Keratinocyte (primary cell): Measurements from ENCODE around the gene OR2T8. TPM values are rescaled to one million over a fixed set of nuclear protein-coding genes. Genes with fewer than 3 reads are reported as not detected.

Source experiments
- DNase-seq: peaks from one replicate; pipeline ENCODE4 v3.0.0-alpha.2; 2011; ENCODE audit warnings: low read depth, missing footprints, low spot score
- FAIRE-seq: peaks from 2 replicates; lab custom pipeline; 2011; peaks lifted over from hg19 to GRCh38; lab: Jason Lieb, UNC
- H2AFZ ChIP-seq: 2 replicates; pipeline ENCODE4 v1.6.0; 2012; ENCODE audit warnings: low read length, control low read depth, inconsistent platforms; ENCODE audit not compliant: control insufficient read depth
- H3K27ac ChIP-seq: 2 replicates; pipeline ENCODE4 v1.5.1; 2011; ENCODE audit warnings: low read length; ENCODE audit not compliant: control insufficient read depth, insufficient read depth
- H3K27me3 ChIP-seq: 3 replicates; pipeline ENCODE4 v1.6.0; 2011; ENCODE audit warnings: low read length; ENCODE audit not compliant: control insufficient read depth, insufficient read depth; ENCODE audit errors: extremely low read depth
- H3K36me3 ChIP-seq, 2 experiments: 2 replicates in 1 of 2; 3 replicates in 1 of 2; pipeline ENCODE4 v1.5.1; 2011; ENCODE audit warnings: low read length in 2 of 2, mild to moderate bottlenecking in 1 of 2; ENCODE audit not compliant: control insufficient read depth in 2 of 2, insufficient read depth in 2 of 2; ENCODE audit errors: extremely low read depth in 1 of 2
- H3K4me1 ChIP-seq: 3 replicates; pipeline ENCODE4 v1.5.1; 2011; ENCODE audit warnings: low read length; ENCODE audit not compliant: control insufficient read depth, insufficient read depth; ENCODE audit errors: extremely low read depth
- H3K4me2 ChIP-seq: 3 replicates; pipeline ENCODE4 v1.6.0; 2011; ENCODE audit warnings: low read depth, low read length; ENCODE audit not compliant: control insufficient read depth, insufficient read depth; ENCODE audit errors: extremely low read depth
- H3K4me3 ChIP-seq, 3 experiments: fragments of 200-600 bp in 1 of 3; sonication (generic) in 1 of 3; 2 replicates in 2 of 3; 3 replicates in 1 of 3; pipeline ENCODE4 v1.5.1; 2011 to 2016; ENCODE audit warnings: low read length in 3 of 3, mild to moderate bottlenecking in 3 of 3, control low read depth in 2 of 3, inconsistent platforms in 1 of 3, low read depth in 1 of 3, mixed read lengths in 1 of 3, mixed run types in 1 of 3, moderate library complexity in 1 of 3; ENCODE audit not compliant: control insufficient read depth in 2 of 3, insufficient read depth in 2 of 3; ENCODE audit errors: extremely low read depth in 1 of 3
- H3K79me2 ChIP-seq: 2 replicates; pipeline ENCODE4 v1.6.0; 2012; ENCODE audit warnings: low read length; ENCODE audit not compliant: control insufficient read depth, insufficient read depth
- H3K9ac ChIP-seq: 3 replicates; pipeline ENCODE4 v1.6.0; 2011; ENCODE audit warnings: low read length; ENCODE audit not compliant: control insufficient read depth, insufficient read depth; ENCODE audit errors: extremely low read depth
- H3K9me1 ChIP-seq: 3 replicates; pipeline ENCODE4 v1.6.0; 2011; ENCODE audit warnings: low read length; ENCODE audit not compliant: control insufficient read depth, insufficient read depth; ENCODE audit errors: extremely low read depth
- H3K9me3 ChIP-seq: 2 replicates; pipeline ENCODE4 v1.5.1; 2012; ENCODE audit warnings: low read depth, low read length; ENCODE audit not compliant: control insufficient read depth
- H4K20me1 ChIP-seq: 3 replicates; pipeline ENCODE4 v1.6.0; 2011; ENCODE audit warnings: low read length; ENCODE audit not compliant: control insufficient read depth, insufficient read depth; ENCODE audit errors: extremely low read depth
- CTCF ChIP-seq, 3 experiments: IDR thresholded peaks in 1 of 3; conservative IDR thresholded peaks in 1 of 3; optimal IDR thresholded peaks in 1 of 3; 2 replicates in 2 of 3; 3 replicates in 1 of 3; pipeline versions ENCODE3 to v1.5.1; 2011; ENCODE audit warnings: low read length in 3 of 3, mild to moderate bottlenecking in 3 of 3, moderate library complexity in 2 of 3, control low read depth in 1 of 3, inconsistent platforms in 1 of 3; ENCODE audit not compliant: insufficient read depth in 2 of 3; ENCODE audit errors: extremely low read depth in 1 of 3
- EZH2 ChIP-seq: IDR thresholded peaks from one replicate; pipeline ENCODE4 v1.6.1; 2012; ENCODE audit warnings: inconsistent platforms, mild to moderate bottlenecking, low read length, moderate library complexity
- dilution Hi-C: fragments of 300-500 bp; cut with MboI; formaldehyde crosslinking; loops from one replicate; pipeline ENCODE4 v1.7.0; 2020; ENCODE audit warnings: low sequenced_read_pairs; ENCODE audit not compliant: extremely low pct_ligation_motif_present
- polyA plus RNA-seq, 5 experiments: library from polyadenylated mRNA; depleted of rRNA in 3 of 5; stranded (reverse) in 3 of 5; stranded (forward) in 1 of 5; unstranded in 1 of 5; fragments of >200 nt; gene quantifications; 1 replicate in 1 of 5; 2 replicates in 3 of 5; 3 replicates in 1 of 5; pipeline versions ENCODE4 v1.2.1 to v1.2.3, GENCODE V29; 2011 to 2012; ENCODE audit warnings: missing spikeins in 2 of 5, low read depth in 1 of 5, low replicate concordance in 1 of 5

Gene OR2T8
- polyA plus RNA-seq, 1 donor (not counting 4 experiments of a cell fraction or from before 2014, with no cell fraction given) = not detected

DNA sequence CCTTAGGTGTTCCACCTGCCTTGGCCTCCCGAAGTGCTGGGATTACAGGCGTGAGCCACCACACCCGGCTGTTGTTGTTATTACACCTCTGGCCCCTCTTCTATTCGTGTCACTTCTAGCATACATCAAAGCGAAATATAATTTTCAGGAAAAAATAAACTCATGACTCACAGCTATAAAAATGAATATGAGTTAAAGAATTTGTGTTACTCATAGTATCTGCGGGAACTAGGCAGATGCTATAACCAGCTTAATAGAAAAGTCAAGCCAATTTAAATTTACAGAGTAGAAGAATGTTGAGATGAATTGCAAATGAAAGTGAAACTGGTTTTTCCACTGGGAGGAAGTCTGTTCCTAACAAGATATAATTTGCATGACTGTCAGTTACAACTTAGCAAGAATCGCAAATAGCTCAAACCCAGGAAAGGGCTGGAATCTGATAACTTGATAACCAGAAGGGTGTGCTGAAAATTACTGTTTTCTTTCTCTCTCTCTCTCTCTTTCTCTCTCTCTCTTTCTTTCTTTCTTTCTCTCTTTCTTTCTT lies 13.5 kb upstream of the OR2T8 start:
- H2AFZ ChIP-seq = no peak overlapping the region
- no peak for DNase-seq
- H3K36me3 ChIP-seq = no peaks in the 10 kb centered on the region
- FAIRE-seq = no peak
- no peaks in the 10 kb centered on the region for H3K9me1 ChIP-seq
- H3K4me1 ChIP-seq = no peaks in the 10 kb centered on the region
- H3K4me2 ChIP-seq = peak overlapping the region; percentile 41
- H3K9ac ChIP-seq = no peak overlapping the region
- H4K20me1 ChIP-seq = no peaks in the 10 kb centered on the region
- no peaks in the 10 kb centered on the region for H3K27me3 ChIP-seq
- TF ChIP-seq CTCF (optimal IDR thresholded peaks at IDR 0.05 in 1 of 3, IDR thresholded peaks at IDR 0.05 in 1 of 3, conservative IDR thresholded peaks at IDR 0.05 in 1 of 3; ENCODE audit: extremely low read depth in 1 of 3, insufficient read depth in 2 of 3, low read length in 3 of 3) (no peak), EZH2 (no peak)
- peak overlapping the region in 2 of 3 experiments; percentile 18 to 48 for H3K4me3 ChIP-seq
- no peaks in the 10 kb centered on the region for H3K9me3 ChIP-seq
- H3K79me2 ChIP-seq = no peaks in the 10 kb centered on the region
- H3K27ac ChIP-seq = no peak overlapping the region
- dilution Hi-C loops = no loop called here

GRCh38 chr1:247908766-247909165 lies 11.3 kb upstream of the OR2T8 start:
- no peak overlapping the region for H3K27ac ChIP-seq
- H3K9me3 ChIP-seq = no peaks in the 10 kb centered on the region
- H4K20me1 ChIP-seq = no peaks in the 10 kb centered on the region
- no peak overlapping the region for H3K4me3 ChIP-seq
- no peak for TF ChIP-seq CTCF (optimal IDR thresholded peaks at IDR 0.05 in 1 of 3, IDR thresholded peaks at IDR 0.05 in 1 of 3, conservative IDR thresholded peaks at IDR 0.05 in 1 of 3; ENCODE audit: extremely low read depth in 1 of 3, insufficient read depth in 2 of 3, low read length in 3 of 3)
- no peak for TF ChIP-seq EZH2
- no peak overlapping the region for H3K9ac ChIP-seq
- H3K4me1 ChIP-seq = no peaks in the 10 kb centered on the region
- no peaks in the 10 kb centered on the region for H3K36me3 ChIP-seq
- no peak overlapping the region for H3K4me2 ChIP-seq
- no peak for DNase-seq
- H2AFZ ChIP-seq = no peak overlapping the region
- FAIRE-seq = no peak
- no peaks in the 10 kb centered on the region for H3K9me1 ChIP-seq
- H3K27me3 ChIP-seq = no peaks in the 10 kb centered on the region
- dilution Hi-C loops = no loop called here
- H3K79me2 ChIP-seq = no peaks in the 10 kb centered on the region
